SK-N-SH treated with all-trans-retinoic acid at 6 μM for 48 hours (cell line): ENCODE results near the gene BCL7B.
A peak's percentile ranks its signal among the peaks of the same experiment; 100 is the strongest.

Experiments used
- ARNTL ChIP-seq: fragments of 450-650 bp; formaldehyde crosslinking; IDR thresholded peaks from 2 replicates; pipeline ENCODE4 v1.5.0; 2020; ENCODE audit warnings: low read depth, mild to moderate bottlenecking, moderate library complexity, borderline replicate concordance
- ESRRG ChIP-seq: fragments of 250-450 bp; sonication (Bioruptor Pico); IDR thresholded peaks from 2 replicates; pipeline ENCODE4 v1.6.1; 2021; ENCODE audit warnings: mild to moderate bottlenecking
- GLIS3 ChIP-seq: fragments of 250-450 bp; sonication (Bioruptor Pico); IDR thresholded peaks from 2 replicates; pipeline ENCODE4 v1.5.0; 2020; ENCODE audit warnings: mild to moderate bottlenecking, moderate library complexity
- ISL1 ChIP-seq: fragments of 250-450 bp; sonication (Bioruptor Pico); IDR thresholded peaks from 2 replicates; pipeline ENCODE4 v2.1.2; 2022; ENCODE audit warnings: mild to moderate bottlenecking, moderate library complexity
- SNAI2 ChIP-seq: fragments of 250-450 bp; sonication (Bioruptor Pico); IDR thresholded peaks from 2 replicates; pipeline ENCODE4 v1.5.0; 2020; ENCODE audit warnings: mild to moderate bottlenecking, moderate library complexity
- TCF4 ChIP-seq: fragments of 250-450 bp; sonication (Bioruptor Pico); IDR thresholded peaks from 2 replicates; pipeline ENCODE4 v1.8.0; 2021; ENCODE audit warnings: mild to moderate bottlenecking, moderate library complexity, borderline replicate concordance
- ZNF70 ChIP-seq: fragments of 450-650 bp; formaldehyde crosslinking; IDR thresholded peaks from 2 replicates; pipeline ENCODE4 v1.5.0; 2020; ENCODE audit warnings: mild to moderate bottlenecking, moderate library complexity
- TF ChIP-seq, protein P1 (sequence below): fragments of 250-450 bp; sonication (Bioruptor Pico); IDR thresholded peaks from 2 replicates; pipeline ENCODE4 v1.5.0; 2020; ENCODE audit warnings: mild to moderate bottlenecking, moderate library complexity
- TF ChIP-seq, protein P2 (sequence below): fragments of 250-450 bp; sonication (Bioruptor Pico); IDR thresholded peaks from 2 replicates; pipeline ENCODE4 v1.5.1; 2020; ENCODE audit warnings: low read depth, mild to moderate bottlenecking, moderate library complexity

DNA sequence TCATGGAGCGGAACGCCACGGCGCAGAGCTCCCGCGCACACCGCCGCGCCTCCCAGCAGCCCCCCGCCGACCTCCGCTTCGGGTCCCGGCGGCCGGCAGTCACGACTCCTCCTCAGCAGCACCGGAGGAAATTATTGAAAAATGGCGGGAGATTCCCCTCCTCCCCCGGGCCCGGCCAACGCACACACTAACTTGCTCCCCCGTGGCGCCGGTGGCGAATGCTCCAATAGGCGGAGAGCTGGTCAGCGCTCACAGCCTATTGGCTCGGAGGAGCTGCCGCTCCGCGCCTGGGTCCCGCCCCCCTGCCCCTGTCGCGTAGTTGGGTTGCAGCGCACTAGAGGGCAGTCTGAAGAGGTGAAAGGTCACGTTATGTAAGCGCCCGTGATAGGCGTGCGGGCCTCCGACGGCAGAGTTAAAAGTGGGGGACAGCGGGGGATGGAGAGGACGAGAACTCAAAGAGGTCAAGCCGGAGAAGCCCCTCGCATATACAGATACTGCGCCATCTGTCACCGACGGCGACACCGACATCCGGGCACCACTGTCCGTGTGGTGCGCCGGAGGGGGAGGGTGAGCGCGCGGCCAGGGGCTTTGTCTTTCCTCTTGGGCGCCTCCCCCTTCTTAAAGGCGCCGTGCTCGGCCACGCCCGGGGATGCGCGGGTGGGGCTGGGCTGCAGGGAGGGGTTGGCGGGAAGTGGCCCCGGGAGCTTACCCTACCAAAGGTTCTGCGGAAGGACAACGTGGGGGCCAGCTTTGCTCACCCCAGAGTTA, 35.2 kb downstream of the BCL7B start, which contains the start of gene BAZ1B:
- TF ChIP-seq GLIS3 (CRISPR knock-in tag) = 0 out of 2 replicates have a peak, but pooled peaks have one; percentile 62
- no peak for TF ChIP-seq TCF4 (CRISPR knock-in tag)
- TF ChIP-seq ARNTL (CRISPR knock-in tag) = no peak
- TF ChIP-seq ZNF70 (CRISPR knock-in tag) = no peak
- TF ChIP-seq ESRRG (CRISPR knock-in tag) = no peak
- no peak for TF ChIP-seq ISL1 (CRISPR knock-in tag)
- TF ChIP-seq, protein P1, sequence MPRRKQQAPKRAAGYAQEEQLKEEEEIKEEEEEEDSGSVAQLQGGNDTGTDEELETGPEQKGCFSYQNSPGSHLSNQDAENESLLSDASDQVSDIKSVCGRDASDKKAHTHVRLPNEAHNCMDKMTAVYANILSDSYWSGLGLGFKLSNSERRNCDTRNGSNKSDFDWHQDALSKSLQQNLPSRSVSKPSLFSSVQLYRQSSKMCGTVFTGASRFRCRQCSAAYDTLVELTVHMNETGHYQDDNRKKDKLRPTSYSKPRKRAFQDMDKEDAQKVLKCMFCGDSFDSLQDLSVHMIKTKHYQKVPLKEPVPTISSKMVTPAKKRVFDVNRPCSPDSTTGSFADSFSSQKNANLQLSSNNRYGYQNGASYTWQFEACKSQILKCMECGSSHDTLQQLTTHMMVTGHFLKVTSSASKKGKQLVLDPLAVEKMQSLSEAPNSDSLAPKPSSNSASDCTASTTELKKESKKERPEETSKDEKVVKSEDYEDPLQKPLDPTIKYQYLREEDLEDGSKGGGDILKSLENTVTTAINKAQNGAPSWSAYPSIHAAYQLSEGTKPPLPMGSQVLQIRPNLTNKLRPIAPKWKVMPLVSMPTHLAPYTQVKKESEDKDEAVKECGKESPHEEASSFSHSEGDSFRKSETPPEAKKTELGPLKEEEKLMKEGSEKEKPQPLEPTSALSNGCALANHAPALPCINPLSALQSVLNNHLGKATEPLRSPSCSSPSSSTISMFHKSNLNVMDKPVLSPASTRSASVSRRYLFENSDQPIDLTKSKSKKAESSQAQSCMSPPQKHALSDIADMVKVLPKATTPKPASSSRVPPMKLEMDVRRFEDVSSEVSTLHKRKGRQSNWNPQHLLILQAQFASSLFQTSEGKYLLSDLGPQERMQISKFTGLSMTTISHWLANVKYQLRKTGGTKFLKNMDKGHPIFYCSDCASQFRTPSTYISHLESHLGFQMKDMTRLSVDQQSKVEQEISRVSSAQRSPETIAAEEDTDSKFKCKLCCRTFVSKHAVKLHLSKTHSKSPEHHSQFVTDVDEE = peak; percentile 73; the same call in 1 of the 2 replicates
- TF ChIP-seq, protein P2, sequence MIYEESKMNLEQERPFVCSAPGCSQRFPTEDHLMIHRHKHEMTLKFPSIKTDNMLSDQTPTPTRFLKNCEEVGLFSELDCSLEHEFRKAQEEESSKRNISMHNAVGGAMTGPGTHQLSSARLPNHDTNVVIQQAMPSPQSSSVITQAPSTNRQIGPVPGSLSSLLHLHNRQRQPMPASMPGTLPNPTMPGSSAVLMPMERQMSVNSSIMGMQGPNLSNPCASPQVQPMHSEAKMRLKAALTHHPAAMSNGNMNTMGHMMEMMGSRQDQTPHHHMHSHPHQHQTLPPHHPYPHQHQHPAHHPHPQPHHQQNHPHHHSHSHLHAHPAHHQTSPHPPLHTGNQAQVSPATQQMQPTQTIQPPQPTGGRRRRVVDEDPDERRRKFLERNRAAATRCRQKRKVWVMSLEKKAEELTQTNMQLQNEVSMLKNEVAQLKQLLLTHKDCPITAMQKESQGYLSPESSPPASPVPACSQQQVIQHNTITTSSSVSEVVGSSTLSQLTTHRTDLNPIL = no peak
- no peak for TF ChIP-seq SNAI2 (CRISPR knock-in tag)
